Natural killer cell (primary cell): ENCODE data around the gene P4HTM. TPM values are rescaled to one million over a fixed set of nuclear protein-coding genes. Genes with fewer than 3 reads are reported as not detected.
A peak's percentile ranks its signal among the peaks of the same experiment; 100 is the strongest.

Experiments
- ATAC-seq, 3 donors: fragments of 150-1000 bp in 2 of 3; fragments of 200-7000 bp in 1 of 3; cut with Tn5 transposase; 1 replicate in 1 of 3; 2 replicates in 2 of 3; pipeline ENCODE4 v1.10.0; 2021; ENCODE audit warnings: mild to moderate bottlenecking in 2 of 3, moderate library complexity in 2 of 3
- DNase-seq, 2 donors: peaks; one replicate each; pipeline versions ENCODE4 v3.0.0 to v3.0.0-alpha.2; 2013 to 2021; ENCODE audit warnings: mixed read lengths in 1 of 2
- H3K27ac ChIP-seq: one replicate; pipeline ENCODE4 v1.5.1; 2013; ENCODE audit warnings: mild to moderate bottlenecking, low read length
- H3K27me3 ChIP-seq: one replicate; pipeline ENCODE4 v1.6.1; 2013; ENCODE audit warnings: low read length; ENCODE audit not compliant: control insufficient read depth, insufficient read depth
- H3K36me3 ChIP-seq: one replicate; pipeline ENCODE4 v1.6.1; 2013; ENCODE audit warnings: low read length; ENCODE audit not compliant: control insufficient read depth, insufficient read depth
- H3K4me1 ChIP-seq: one replicate; pipeline ENCODE4 v1.6.1; 2013; ENCODE audit warnings: low read length; ENCODE audit not compliant: control insufficient read depth, insufficient read depth
- H3K4me3 ChIP-seq: one replicate; pipeline ENCODE4 v1.5.1; 2013; ENCODE audit warnings: low read length
- H3K9me3 ChIP-seq: one replicate; pipeline ENCODE4 v1.6.1; 2013; ENCODE audit warnings: low read length; ENCODE audit not compliant: control insufficient read depth, insufficient read depth
- H3K27ac Mint-ChIP-seq, 2 donors: one replicate each; pipeline ENCODE4 v1.8.0; 2022; ENCODE audit warnings: mild to moderate bottlenecking in 2 of 2, mixed read lengths in 2 of 2, moderate library complexity in 1 of 2
- H3K27me3 Mint-ChIP-seq, 2 donors: one replicate each; pipeline ENCODE4 v1.8.0; 2022; ENCODE audit warnings: low read depth in 2 of 2, mixed read lengths in 2 of 2
- H3K36me3 Mint-ChIP-seq: one replicate; pipeline ENCODE4 v1.8.0; 2022; ENCODE audit warnings: mixed read lengths
- H3K4me1 Mint-ChIP-seq, 2 donors: one replicate each; pipeline ENCODE4 v1.8.0; 2022; ENCODE audit warnings: mixed read lengths in 2 of 2
- H3K4me3 Mint-ChIP-seq: one replicate; pipeline ENCODE4 v1.8.0; 2022; ENCODE audit warnings: mild to moderate bottlenecking, moderate library complexity, mixed read lengths
- H3K9me3 Mint-ChIP-seq, 2 donors: one replicate each; pipeline ENCODE4 v1.8.0; 2022; ENCODE audit warnings: mixed read lengths in 2 of 2
- WGBS: methylation state at CpG from one replicate; pipeline ENCODE4 v1.1.7; 2013; ENCODE audit warnings: missing lambda C conversion rate; ENCODE audit not compliant: insufficient coverage; 5-methylcytosine and 5-hydroxymethylcytosine counted together
- intact Hi-C: fragments of 100-400 bp; cut with micrococcal nuclease; formaldehyde crosslinking; loops from one replicate; pipeline ENCODE4 v1.14.2; 2022
- total RNA-seq, 4 donors: library from RNA; stranded (reverse); fragments of 120-200 nt in 1 of 4; gene quantifications; one replicate each; pipeline versions ENCODE4 v1.2.3 to v1.2.4, GENCODE V29; 2013 to 2022
- TF ChIP-seq, protein P1 (sequence below): fragments of 200-600 bp; IDR thresholded peaks from one replicate; pipeline ENCODE4 v1.8.0; 2022; ENCODE audit warnings: antibody characterized with exemption

Gene P4HTM
- total RNA-seq, 3 donors from 2014 or later (not counting 1 experiment from before 2014, with no cell fraction given): 28.8 to 31.3 (median 30.6) TPM

DNA sequence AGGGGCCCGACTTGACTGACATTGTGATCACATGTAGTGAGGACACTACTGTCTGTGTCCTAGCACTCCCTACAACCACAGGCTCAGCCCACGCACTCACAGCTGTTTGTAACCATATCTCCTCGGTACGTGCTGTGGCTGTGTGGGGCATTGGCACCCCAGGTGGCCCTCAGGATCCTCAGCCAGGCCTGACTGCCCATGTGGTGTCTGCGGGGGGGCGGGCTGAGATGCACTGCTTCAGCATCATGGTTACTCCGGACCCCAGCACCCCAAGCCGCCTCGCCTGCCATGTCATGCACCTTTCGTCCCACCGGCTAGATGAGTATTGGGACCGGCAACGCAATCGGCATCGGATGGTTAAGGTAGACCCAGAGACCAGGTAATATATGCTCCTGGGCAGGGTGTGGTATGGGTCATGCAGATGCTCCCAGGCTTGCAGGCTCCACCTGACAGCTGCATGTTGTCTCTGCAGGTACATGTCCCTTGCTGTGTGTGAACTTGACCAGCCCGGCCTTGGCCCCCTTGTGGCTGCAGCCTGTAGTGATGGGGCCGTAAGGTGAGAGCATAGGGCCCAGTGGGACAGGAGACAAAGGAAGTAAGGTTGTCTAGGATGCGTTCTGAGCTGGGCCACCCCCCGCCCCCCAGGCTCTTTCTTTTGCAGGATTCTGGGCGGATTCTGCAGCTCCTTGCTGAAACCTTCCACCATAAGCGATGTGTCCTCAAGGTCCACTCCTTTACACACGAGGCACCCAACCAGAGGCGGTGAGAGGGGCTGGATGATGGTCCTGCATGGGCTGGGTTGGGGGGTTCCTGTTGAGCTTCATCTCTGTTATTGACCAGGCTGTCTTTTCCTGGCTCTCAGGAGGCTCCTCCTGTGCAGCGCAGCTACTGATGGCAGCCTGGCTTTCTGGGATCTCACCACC lies 24.0 kb downstream of the P4HTM start:
- Histone ChIP-seq H3K9me3 (no peaks in the 10 kb centered on the region), H3K36me3 (peaks cover 43% of the 10 kb centered on the region), H3K4me3 (no peak overlapping the region), H3K27ac (no peak overlapping the region), H3K27me3 (no peaks in the 10 kb centered on the region), H3K4me1 (peaks cover 17% of the 10 kb centered on the region)
- TF ChIP-seq, protein P1, sequence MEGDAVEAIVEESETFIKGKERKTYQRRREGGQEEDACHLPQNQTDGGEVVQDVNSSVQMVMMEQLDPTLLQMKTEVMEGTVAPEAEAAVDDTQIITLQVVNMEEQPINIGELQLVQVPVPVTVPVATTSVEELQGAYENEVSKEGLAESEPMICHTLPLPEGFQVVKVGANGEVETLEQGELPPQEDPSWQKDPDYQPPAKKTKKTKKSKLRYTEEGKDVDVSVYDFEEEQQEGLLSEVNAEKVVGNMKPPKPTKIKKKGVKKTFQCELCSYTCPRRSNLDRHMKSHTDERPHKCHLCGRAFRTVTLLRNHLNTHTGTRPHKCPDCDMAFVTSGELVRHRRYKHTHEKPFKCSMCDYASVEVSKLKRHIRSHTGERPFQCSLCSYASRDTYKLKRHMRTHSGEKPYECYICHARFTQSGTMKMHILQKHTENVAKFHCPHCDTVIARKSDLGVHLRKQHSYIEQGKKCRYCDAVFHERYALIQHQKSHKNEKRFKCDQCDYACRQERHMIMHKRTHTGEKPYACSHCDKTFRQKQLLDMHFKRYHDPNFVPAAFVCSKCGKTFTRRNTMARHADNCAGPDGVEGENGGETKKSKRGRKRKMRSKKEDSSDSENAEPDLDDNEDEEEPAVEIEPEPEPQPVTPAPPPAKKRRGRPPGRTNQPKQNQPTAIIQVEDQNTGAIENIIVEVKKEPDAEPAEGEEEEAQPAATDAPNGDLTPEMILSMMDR: peak; percentile 41
- peak in 1 of 2 donors; percentile 67 for DNase-seq
- H3K4me1 Mint-ChIP-seq: peaks cover 6 to 8% of the 10 kb centered on the region in 2 donors
- ATAC-seq: peak; percentile 37 to 48 (median 39)
- H3K27me3 Mint-ChIP-seq: no peaks in the 10 kb centered on the region
- no peak overlapping the region for H3K4me3 Mint-ChIP-seq
- H3K9me3 Mint-ChIP-seq: no peaks in the 10 kb centered on the region
- H3K27ac Mint-ChIP-seq: no peak overlapping the region
- 88% methylated on average over 24 of the region's 24 CpGs for WGBS
- H3K36me3 Mint-ChIP-seq: no peaks in the 10 kb centered on the region
- intact Hi-C loops: no loop called here

DNA sequence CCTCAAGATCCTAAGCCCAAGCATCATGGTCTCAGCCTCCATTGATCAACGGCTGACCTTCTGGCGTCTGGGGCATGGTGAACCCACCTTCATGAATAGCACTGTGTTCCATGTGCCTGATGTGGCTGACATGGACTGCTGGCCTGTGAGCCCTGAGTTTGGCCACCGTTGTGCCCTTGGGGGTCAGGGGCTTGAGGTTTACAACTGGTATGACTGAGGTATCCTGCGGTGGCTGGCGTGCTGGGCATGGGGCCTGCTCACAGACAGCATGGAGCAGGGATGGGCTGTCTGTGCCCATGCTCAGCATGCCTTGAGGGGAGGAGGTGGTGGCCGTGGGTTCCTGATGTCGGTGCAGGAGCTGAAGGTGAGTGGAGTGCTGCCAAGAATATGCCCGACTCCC lies 25.0 kb downstream of the P4HTM start:
- peaks cover 0 to 5% of the 10 kb centered on the region in 2 donors for H3K4me1 Mint-ChIP-seq
- Histone ChIP-seq H3K36me3 (peaks cover 43% of the 10 kb centered on the region), H3K9me3 (no peaks in the 10 kb centered on the region), H3K4me1 (peaks cover 28% of the 10 kb centered on the region), H3K27ac (no peak overlapping the region), H3K27me3 (no peaks in the 10 kb centered on the region), H3K4me3 (no peak overlapping the region)
- H3K27ac Mint-ChIP-seq: peak overlapping the region in 1 of 2 donors; percentile 38
- no peaks in the 10 kb centered on the region for H3K9me3 Mint-ChIP-seq
- ATAC-seq (no peak), DNase-seq (no peak)
- no peak overlapping the region for H3K4me3 Mint-ChIP-seq
- 95% methylated on average over 8 of the region's 8 CpGs for WGBS
- TF ChIP-seq, protein P1: no peak
- intact Hi-C loops: no loop called here
- H3K27me3 Mint-ChIP-seq: no peaks in the 10 kb centered on the region
- no peaks in the 10 kb centered on the region for H3K36me3 Mint-ChIP-seq

DNA sequence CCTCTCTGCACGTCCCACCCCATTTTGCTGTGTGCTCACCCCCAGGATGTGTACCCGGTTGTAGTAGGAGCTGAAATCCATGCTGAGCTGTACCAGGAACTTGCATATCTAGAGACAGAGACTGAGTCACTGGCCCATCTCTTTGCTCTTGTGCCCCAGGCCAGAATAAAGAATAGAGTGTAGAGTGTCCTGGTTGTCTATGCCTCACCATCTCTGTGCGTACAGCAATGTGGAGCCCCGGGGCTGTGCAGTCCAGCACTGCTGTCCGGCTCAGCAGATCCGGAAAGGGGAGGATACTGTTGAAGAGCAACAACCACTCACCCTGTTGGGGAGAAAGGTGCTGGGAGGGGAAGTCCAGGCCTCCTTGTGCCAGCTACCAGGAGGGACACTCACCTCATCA lies 25.7 kb downstream of the P4HTM start:
- 91% methylated on average over 6 of the region's 6 CpGs for WGBS
- no peak overlapping the region for H3K4me3 ChIP-seq
- H3K27me3 Mint-ChIP-seq: no peaks in the 10 kb centered on the region
- peaks cover 35% of the 10 kb centered on the region for H3K4me1 ChIP-seq
- peaks cover 0 to 11% of the 10 kb centered on the region in 2 donors for H3K4me1 Mint-ChIP-seq
- H3K9me3 Mint-ChIP-seq: no peaks in the 10 kb centered on the region
- no peak overlapping the region for H3K27ac ChIP-seq
- H3K4me3 Mint-ChIP-seq: peak overlapping the region; percentile 35
- TF ChIP-seq, protein P1: no peak
- ATAC-seq (no peak), DNase-seq (no peak)
- peaks cover 43% of the 10 kb centered on the region for H3K36me3 ChIP-seq
- H3K27ac Mint-ChIP-seq: peak overlapping the region in 1 of 2 donors; percentile 31
- H3K27me3 ChIP-seq: no peaks in the 10 kb centered on the region
- no peaks in the 10 kb centered on the region for H3K36me3 Mint-ChIP-seq
- H3K9me3 ChIP-seq: no peaks in the 10 kb centered on the region
- intact Hi-C loops: no loop called here
